Mesenteric fat pad (tissue), 1 donor: Measurements from ENCODE around the gene PLCL1. TPM values are rescaled to one million over a fixed set of nuclear protein-coding genes. Genes with fewer than 3 reads are reported as not detected.

Experiments used
- DNase-seq: peaks from one replicate; pipeline ENCODE4 v3.0.0-alpha.2; 2020; ENCODE audit warnings: low spot score
- total RNA-seq: library from RNA; stranded (reverse); fragmentation: NEBNext Ultra II Directional; extraction: Animal tissue kit (Norgen Biotek cat#: 25700); gene quantifications from one replicate; pipeline ENCODE4 v1.2.1, GENCODE V29; 2021
- donor health status: DM: yes; HTN: yes; CAD: no.

Gene PLCL1
- total RNA-seq, 1 donor from 2014 or later: 3.6 TPM

- DNase-seq: no peak
Observed at GRCh38 chr2:197884252-197884651, 79.9 kb downstream of the PLCL1 start.

- DNase-seq: no peak
Observed at GRCh38 chr2:197885126-197885525, 80.7 kb downstream of the PLCL1 start.

GRCh38 chr2:197885587-197885986 is 81.2 kb downstream of the PLCL1 start:
- no peak for DNase-seq

GRCh38 chr2:197888321-197888720 is 83.9 kb downstream of the PLCL1 start:
- no peak for DNase-seq

GRCh38 chr2:197889041-197889440 is 84.6 kb downstream of the PLCL1 start:
- no peak for DNase-seq

GRCh38 chr2:197890168-197890567 is 85.8 kb downstream of the PLCL1 start:
- DNase-seq: no peak

GRCh38 chr2:197891897-197892442 is 87.6 kb downstream of the PLCL1 start:
- DNase-seq: no peak

- DNase-seq: no peak
Observed at GRCh38 chr2:197893403-197894177, 89.2 kb downstream of the PLCL1 start.

GRCh38 chr2:197894751-197895274 is 90.4 kb downstream of the PLCL1 start:
- no peak for DNase-seq

GRCh38 chr2:197897960-197898678 is 93.7 kb downstream of the PLCL1 start:
- no peak for DNase-seq

GRCh38 chr2:197904446-197904845 is 100.1 kb downstream of the PLCL1 start:
- DNase-seq: no peak

- no peak for DNase-seq
Observed at GRCh38 chr2:197908156-197908555, 103.8 kb downstream of the PLCL1 start.

- DNase-seq: no peak
Observed at GRCh38 chr2:197908990-197909776, 104.8 kb downstream of the PLCL1 start.

- DNase-seq: no peak
Observed at GRCh38 chr2:197911667-197912066, 107.3 kb downstream of the PLCL1 start.

- no peak for DNase-seq
Observed at GRCh38 chr2:197913084-197913483, 108.7 kb downstream of the PLCL1 start.

- DNase-seq: no peak
Observed at GRCh38 chr2:197914778-197915177, 110.4 kb downstream of the PLCL1 start.

GRCh38 chr2:197915548-197916265 is 111.3 kb downstream of the PLCL1 start:
- no peak for DNase-seq

GRCh38 chr2:197919487-197919886 is 115.1 kb downstream of the PLCL1 start:
- DNase-seq: no peak

GRCh38 chr2:197920088-197920487 is 115.7 kb downstream of the PLCL1 start:
- DNase-seq: no peak

- no peak for DNase-seq
Observed at GRCh38 chr2:197920592-197921201, 116.3 kb downstream of the PLCL1 start.
